ENCODE results near the gene GHRHR.

- no peak for TF ChIP-seq CTCF (IDR thresholded peaks at IDR 0.05)
- no peak for TF ChIP-seq POLR2A (IDR thresholded peaks at IDR 0.05)
These were observed 28.2 kb upstream of the GHRHR start for GRCh38 chr7:30935569-30935877.
